Measurements from ENCODE around the gene XPO4. TPM values are rescaled to one million over a fixed set of nuclear protein-coding genes. Genes with fewer than 3 reads are reported as not detected.
"Not testable (repeated sequence)": the region's sequence is repeated elsewhere in the genome, so short reads cannot be mapped to it uniquely, and the experiment has no call there.

XPO4 gene
- total RNA-seq, 4 donors from 2014 or later, result 4.9 to 35.4 (median 13.3) TPM

DNA sequence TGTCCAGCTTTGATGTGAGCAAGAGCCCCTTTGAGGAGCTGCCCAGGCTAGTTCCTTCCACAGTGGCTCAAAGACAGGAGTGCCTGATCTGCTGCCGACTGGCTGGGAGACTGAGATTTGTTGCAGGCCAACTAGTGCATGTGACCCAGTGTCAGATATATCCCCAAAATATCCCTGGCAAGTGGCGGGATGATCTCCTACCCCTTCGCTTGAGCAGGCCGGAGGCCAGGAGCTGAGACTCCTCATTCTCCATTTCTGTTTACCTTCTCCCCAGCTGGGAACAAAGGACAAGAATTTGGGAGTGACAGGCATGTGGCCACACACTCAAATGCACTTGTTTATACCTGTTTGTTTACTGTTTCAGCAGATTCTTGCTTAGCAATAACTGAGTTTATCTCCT, 37.1 kb upstream of the XPO4 start:
- no peak for TF ChIP-seq POLR2A (IDR thresholded peaks at IDR 0.05)
- TF ChIP-seq, protein P1, sequence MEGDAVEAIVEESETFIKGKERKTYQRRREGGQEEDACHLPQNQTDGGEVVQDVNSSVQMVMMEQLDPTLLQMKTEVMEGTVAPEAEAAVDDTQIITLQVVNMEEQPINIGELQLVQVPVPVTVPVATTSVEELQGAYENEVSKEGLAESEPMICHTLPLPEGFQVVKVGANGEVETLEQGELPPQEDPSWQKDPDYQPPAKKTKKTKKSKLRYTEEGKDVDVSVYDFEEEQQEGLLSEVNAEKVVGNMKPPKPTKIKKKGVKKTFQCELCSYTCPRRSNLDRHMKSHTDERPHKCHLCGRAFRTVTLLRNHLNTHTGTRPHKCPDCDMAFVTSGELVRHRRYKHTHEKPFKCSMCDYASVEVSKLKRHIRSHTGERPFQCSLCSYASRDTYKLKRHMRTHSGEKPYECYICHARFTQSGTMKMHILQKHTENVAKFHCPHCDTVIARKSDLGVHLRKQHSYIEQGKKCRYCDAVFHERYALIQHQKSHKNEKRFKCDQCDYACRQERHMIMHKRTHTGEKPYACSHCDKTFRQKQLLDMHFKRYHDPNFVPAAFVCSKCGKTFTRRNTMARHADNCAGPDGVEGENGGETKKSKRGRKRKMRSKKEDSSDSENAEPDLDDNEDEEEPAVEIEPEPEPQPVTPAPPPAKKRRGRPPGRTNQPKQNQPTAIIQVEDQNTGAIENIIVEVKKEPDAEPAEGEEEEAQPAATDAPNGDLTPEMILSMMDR (IDR thresholded peaks at IDR 0.05), result no peak
- Histone ChIP-seq H3K9me3 (no peaks in the 10 kb centered on the region), H3K36me3 (no peaks in the 10 kb centered on the region), H3K27ac (peak overlapping the region in 1 of 2 donors; percentile 59), H3K4me3 (no peak overlapping the region), H3K27me3 (no peaks in the 10 kb centered on the region), H3K4me1 (no peaks in the 10 kb centered on the region)
- intact Hi-C loops (cut with DNase I; ENCODE audit: low total_unique reads), result loop anchor here (10.0 kb wide), 1 partner anchor 195 kb away; no protein-coding TSS in a partner anchor
- DNase-seq, result no peak

DNA sequence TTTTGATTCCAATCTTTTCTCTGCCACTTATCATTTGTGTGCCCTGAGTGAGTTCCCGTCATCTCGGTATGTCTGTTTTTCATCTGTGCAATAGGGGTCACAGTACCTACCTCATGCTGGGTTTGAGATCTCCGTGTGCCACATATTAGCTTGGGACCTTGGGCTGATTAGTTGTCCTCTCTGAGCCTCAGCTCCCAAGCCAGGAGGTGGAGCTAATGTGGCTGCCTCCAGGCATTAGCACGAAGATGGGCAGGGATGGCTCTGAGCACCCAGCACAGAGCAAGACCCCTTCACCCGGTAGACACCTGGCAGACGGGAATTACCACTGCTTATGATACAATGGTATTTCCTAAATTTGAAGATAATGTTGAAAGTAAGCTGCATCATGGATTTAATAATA, 35.8 kb upstream of the XPO4 start:
- Histone ChIP-seq H3K4me1 (no peaks in the 10 kb centered on the region), H3K27ac (no peak overlapping the region), H3K27me3 (no peaks in the 10 kb centered on the region), H3K36me3 (no peaks in the 10 kb centered on the region), H3K4me3 (no peak overlapping the region), H3K9me3 (no peaks in the 10 kb centered on the region)
- intact Hi-C loops (cut with DNase I; ENCODE audit: low total_unique reads), result no loop called here
- TF ChIP-seq, protein P1 (IDR thresholded peaks at IDR 0.05), result no peak
- no peak for TF ChIP-seq POLR2A (IDR thresholded peaks at IDR 0.05)
- no peak for DNase-seq

DNA sequence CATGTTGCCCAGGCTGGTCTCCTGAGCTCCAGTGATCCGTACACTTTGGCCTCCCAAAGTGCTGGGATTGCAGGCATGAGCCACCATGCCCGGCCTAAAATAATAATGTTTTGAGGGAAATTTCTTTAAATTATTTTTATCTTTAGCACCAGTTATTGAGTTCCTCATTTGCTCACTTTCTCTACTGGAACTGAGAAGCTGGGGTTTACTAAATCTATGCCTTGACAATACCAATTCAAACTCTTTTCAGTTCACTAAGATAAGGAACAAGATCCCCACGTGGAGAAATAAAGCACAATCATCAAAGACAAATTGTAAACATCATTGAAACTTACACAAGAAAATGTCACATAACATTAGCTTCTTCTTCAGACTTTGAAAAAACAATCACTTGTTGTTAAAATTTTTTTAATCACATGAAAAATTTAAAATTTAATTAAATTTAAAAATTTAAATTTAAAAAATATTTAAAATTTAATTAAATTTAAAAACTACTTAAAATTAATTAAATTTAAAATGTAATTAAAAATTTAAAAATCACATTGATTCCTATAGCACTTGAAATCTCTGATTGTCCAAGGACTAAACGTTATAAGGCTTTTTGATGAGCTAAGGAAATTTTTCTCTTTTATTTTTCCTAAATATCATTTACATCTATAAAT, 25.2 kb upstream of the XPO4 start:
- H3K4me1 ChIP-seq, result no peaks in the 10 kb centered on the region
- intact Hi-C loops (cut with DNase I; ENCODE audit: low total_unique reads), result no loop called here
- no peaks in the 10 kb centered on the region for H3K27me3 ChIP-seq
- no peak overlapping the region for H3K27ac ChIP-seq
- DNase-seq, result no peak
- no peaks in the 10 kb centered on the region for H3K36me3 ChIP-seq
- H3K4me3 ChIP-seq, result no peak overlapping the region
- TF ChIP-seq POLR2A (IDR thresholded peaks at IDR 0.05), result no peak
- TF ChIP-seq, protein P1 (IDR thresholded peaks at IDR 0.05), result no peak
- no peaks in the 10 kb centered on the region for H3K9me3 ChIP-seq

DNA sequence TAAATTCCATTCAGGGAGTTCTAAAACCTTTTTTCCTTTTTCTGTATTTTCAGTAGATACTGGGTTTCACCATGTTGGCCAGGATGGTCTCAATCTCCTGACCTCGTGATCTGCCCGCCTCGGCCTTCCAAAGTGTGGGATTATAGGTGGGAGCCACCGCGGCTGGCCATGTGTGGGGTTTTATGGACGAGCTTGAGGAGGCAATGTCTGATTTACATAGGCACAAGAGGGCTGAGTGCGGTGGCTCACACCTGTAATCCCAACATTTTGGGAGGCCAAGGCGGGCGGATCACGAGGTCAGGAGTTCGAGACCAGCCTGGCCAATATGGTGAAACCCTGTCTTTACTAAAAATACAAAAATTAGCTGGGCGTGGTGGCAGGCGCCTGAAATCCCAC, 22.8 kb upstream of the XPO4 start:
- H3K9me3 ChIP-seq; H3K27me3 ChIP-seq; intact Hi-C loops (cut with DNase I; ENCODE audit: low total_unique reads); H3K4me1 ChIP-seq; H3K27ac ChIP-seq; DNase-seq; H3K36me3 ChIP-seq; H3K4me3 ChIP-seq: not testable (repeated sequence)

DNA sequence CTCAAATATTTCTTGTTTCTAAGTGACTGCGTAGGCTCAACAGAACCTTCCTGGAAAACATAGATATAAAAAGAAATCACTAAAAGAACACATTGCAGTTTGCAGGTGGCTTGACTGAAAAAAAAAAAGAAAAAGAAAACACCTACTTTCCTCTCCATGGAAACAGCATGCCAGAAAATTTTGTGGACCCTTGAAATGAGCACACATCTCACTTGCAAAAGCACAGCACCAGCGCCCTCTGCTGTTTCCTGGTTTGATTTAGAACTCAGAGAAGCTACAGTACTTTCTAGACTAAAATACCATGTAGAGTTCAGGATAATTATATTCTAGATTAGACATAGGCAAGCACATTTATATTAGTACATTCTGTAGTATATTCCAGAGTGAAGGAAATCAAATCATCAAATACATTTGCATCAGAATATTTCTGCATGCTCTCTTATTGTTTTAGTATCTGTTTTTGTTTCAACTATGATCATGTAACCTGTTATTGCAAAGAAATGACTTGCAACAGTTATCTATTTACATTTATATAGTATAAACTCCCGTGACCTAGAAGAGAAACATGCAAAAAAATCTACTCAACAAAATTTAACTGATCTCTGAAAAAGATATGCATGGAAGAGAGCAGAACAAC, 22.3 kb upstream of the XPO4 start:
- intact Hi-C loops (cut with DNase I; ENCODE audit: low total_unique reads), result no loop called here
- no peak overlapping the region for H3K27ac ChIP-seq
- no peaks in the 10 kb centered on the region for H3K9me3 ChIP-seq
- no peaks in the 10 kb centered on the region for H3K27me3 ChIP-seq
- H3K4me3 ChIP-seq, result no peak overlapping the region
- H3K4me1 ChIP-seq, result no peaks in the 10 kb centered on the region
- TF ChIP-seq POLR2A (IDR thresholded peaks at IDR 0.05), result no peak
- TF ChIP-seq, protein P1 (IDR thresholded peaks at IDR 0.05), result peak; percentile 61 to 69 (median 68)
- no peaks in the 10 kb centered on the region for H3K36me3 ChIP-seq
- peak; percentile 55 to 80 for DNase-seq
